ENCODE data around the gene B4GALNT3. TPM values are rescaled to one million over a fixed set of nuclear protein-coding genes. Genes with fewer than 3 reads are reported as not detected.

Gene B4GALNT3
- total and polyA plus RNA-seq, 2 of the 13 experiments (the other 11 are each of a cell fraction or from before 2014, with no cell fraction given) = 3.2 to 4.4 TPM

GRCh38 chr12:583251-583869 is 123.6 kb downstream of the B4GALNT3 start (continued):
- TF ChIP-seq LRRFIP1 (CRISPR knock-in tag; conservative IDR thresholded peaks at IDR 0.05) = no peak
- peak; percentile 91 for TF ChIP-seq ZNF24 (IDR thresholded peaks at IDR 0.05)
- no peak for TF ChIP-seq ZNF646 (CRISPR knock-in tag; IDR thresholded peaks at IDR 0.05)
- no peak for TF ChIP-seq SP5 (CRISPR knock-in tag; IDR thresholded peaks at IDR 0.05; ENCODE audit: borderline replicate concordance, low read depth)
- no peak for TF ChIP-seq TAF1 (CRISPR knock-in tag; IDR thresholded peaks at IDR 0.05)
- TF ChIP-seq TFE3 (CRISPR knock-in tag; IDR thresholded peaks at IDR 0.05) = peak; percentile 89
- TF ChIP-seq MEIS2 (CRISPR knock-in tag; IDR thresholded peaks at IDR 0.05) = peak; percentile 99
- no peak for TF ChIP-seq MAFK (conservative IDR thresholded peaks at IDR 0.05 in 1 of 2, IDR thresholded peaks at IDR 0.05 in 1 of 2; ENCODE audit: low read length in 2 of 2)
- TF ChIP-seq JUND (CRISPR knock-in tag; IDR thresholded peaks at IDR 0.05) = peak; percentile 64; the same call in 1 of the 2 replicates
- TF ChIP-seq ZBTB8A (CRISPR knock-in tag; IDR thresholded peaks at IDR 0.05; ENCODE audit: borderline replicate concordance, low read depth) = no peak
- no peak for TF ChIP-seq KMT2B (CRISPR knock-in tag; IDR thresholded peaks at IDR 0.05)
- TF ChIP-seq ZNF121 (CRISPR knock-in tag; IDR thresholded peaks at IDR 0.05) = peak; percentile 67
- peak; percentile 90 for TF ChIP-seq ZNF296 (CRISPR knock-in tag; conservative IDR thresholded peaks at IDR 0.05)
- 0 out of 2 replicates have a peak, but pooled peaks have one; percentile 63 for TF ChIP-seq ZNF709 (CRISPR knock-in tag; IDR thresholded peaks at IDR 0.05)
- TF ChIP-seq MYNN (CRISPR knock-in tag; IDR thresholded peaks at IDR 0.05; ENCODE audit: low read depth) = no peak
- no peak for TF ChIP-seq BCLAF1 (IDR thresholded peaks at IDR 0.05)
- no peak for TF ChIP-seq ARHGAP35 (CRISPR knock-in tag; IDR thresholded peaks at IDR 0.05; ENCODE audit: borderline replicate concordance)
